ENCODE measurements around the gene MPPED2. TPM values are rescaled to one million over a fixed set of nuclear protein-coding genes. Genes with fewer than 3 reads are reported as not detected.

The MPPED2 gene
- total RNA-seq, 6 experiments from 2014 or later = not detected

GRCh38 chr11:30610628-30611027 is 24.5 kb upstream of the MPPED2 start:
- H3K36me3 Mint-ChIP-seq (ENCODE audit: low read depth) = no peaks in the 10 kb centered on the region
- TF ChIP-seq CTCF (IDR thresholded peaks at IDR 0.05) = no peak
- H3K4me3 Mint-ChIP-seq = no peak overlapping the region
- DNase-seq = no peak
- H3K4me1 Mint-ChIP-seq (ENCODE audit: low read depth) = no peaks in the 10 kb centered on the region
- H3K9me3 Mint-ChIP-seq = peaks cover 23% of the 10 kb centered on the region
- H3K27me3 Mint-ChIP-seq (ENCODE audit: insufficient read depth) = no peaks in the 10 kb centered on the region
- H3K27ac Mint-ChIP-seq = no peak overlapping the region

GRCh38 chr11:30608534-30608933 is 22.4 kb upstream of the MPPED2 start:
- no peak for DNase-seq
- TF ChIP-seq CTCF (IDR thresholded peaks at IDR 0.05) = no peak
- Mint-ChIP-seq H3K9me3 (peaks cover 20% of the 10 kb centered on the region), H3K27ac (no peak overlapping the region), H3K36me3 (ENCODE audit: low read depth) (peaks cover 5% of the 10 kb centered on the region; the same call in 1 of the 2 replicates), H3K4me3 (no peak overlapping the region), H3K27me3 (ENCODE audit: insufficient read depth) (no peaks in the 10 kb centered on the region), H3K4me1 (ENCODE audit: low read depth) (no peaks in the 10 kb centered on the region)

- no peak for DNase-seq
- no peak for TF ChIP-seq CTCF (IDR thresholded peaks at IDR 0.05)
- Mint-ChIP-seq H3K4me3 (no peak overlapping the region), H3K27me3 (ENCODE audit: insufficient read depth) (no peaks in the 10 kb centered on the region), H3K4me1 (ENCODE audit: low read depth) (no peaks in the 10 kb centered on the region), H3K27ac (no peak overlapping the region), H3K9me3 (peaks cover 33% of the 10 kb centered on the region), H3K36me3 (ENCODE audit: low read depth) (peaks cover 5% of the 10 kb centered on the region; the same call in 1 of the 2 replicates)
These were observed 19.0 kb upstream of the MPPED2 start for GRCh38 chr11:30605036-30605605.

- Mint-ChIP-seq H3K36me3 (ENCODE audit: low read depth) (peaks cover 5% of the 10 kb centered on the region; the same call in 1 of the 2 replicates), H3K4me1 (ENCODE audit: low read depth) (no peaks in the 10 kb centered on the region), H3K4me3 (no peak overlapping the region), H3K9me3 (peaks cover 33% of the 10 kb centered on the region), H3K27ac (no peak overlapping the region), H3K27me3 (ENCODE audit: insufficient read depth) (no peaks in the 10 kb centered on the region)
- DNase-seq = no peak
- no peak for TF ChIP-seq CTCF (IDR thresholded peaks at IDR 0.05)
These were observed 17.2 kb upstream of the MPPED2 start for GRCh38 chr11:30603357-30603756.

GRCh38 chr11:30596832-30597231 is 10.7 kb upstream of the MPPED2 start:
- DNase-seq = no peak
- H3K4me3 Mint-ChIP-seq = no peak overlapping the region
- H3K4me1 Mint-ChIP-seq (ENCODE audit: low read depth) = no peaks in the 10 kb centered on the region
- H3K36me3 Mint-ChIP-seq (ENCODE audit: low read depth) = no peaks in the 10 kb centered on the region
- no peaks in the 10 kb centered on the region for H3K27me3 Mint-ChIP-seq (ENCODE audit: insufficient read depth)
- peaks cover 18% of the 10 kb centered on the region for H3K9me3 Mint-ChIP-seq
- no peak overlapping the region for H3K27ac Mint-ChIP-seq
- TF ChIP-seq CTCF (IDR thresholded peaks at IDR 0.05) = no peak

- H3K36me3 Mint-ChIP-seq (ENCODE audit: low read depth) = no peaks in the 10 kb centered on the region
- TF ChIP-seq CTCF (IDR thresholded peaks at IDR 0.05) = no peak
- no peak overlapping the region for H3K27ac Mint-ChIP-seq
- H3K9me3 Mint-ChIP-seq = peaks cover 18% of the 10 kb centered on the region
- DNase-seq = no peak
- H3K4me1 Mint-ChIP-seq (ENCODE audit: low read depth) = no peaks in the 10 kb centered on the region
- no peak overlapping the region for H3K4me3 Mint-ChIP-seq
- H3K27me3 Mint-ChIP-seq (ENCODE audit: insufficient read depth) = no peaks in the 10 kb centered on the region
These were observed 9.8 kb upstream of the MPPED2 start for GRCh38 chr11:30595934-30596333.
